Duodenal mucosa (tissue), 2 donors: ENCODE data around the gene PRRT3.
A peak's percentile ranks its signal among the peaks of the same experiment; 100 is the strongest.

ENCODE experiments used
- H3K27ac ChIP-seq: one replicate; pipeline ENCODE4 v1.7.0; 2013; ENCODE audit warnings: low read depth, low read length
- H3K27me3 ChIP-seq, 2 donors: one replicate each; pipeline ENCODE4 v1.7.0; 2013; ENCODE audit warnings: low read length in 2 of 2, control low read depth in 1 of 2; ENCODE audit not compliant: insufficient read depth in 2 of 2, control insufficient read depth in 1 of 2
- H3K36me3 ChIP-seq, 2 donors: one replicate each; pipeline ENCODE4 v1.7.0; 2013; ENCODE audit warnings: low read length in 2 of 2, control low read depth in 1 of 2; ENCODE audit not compliant: insufficient read depth in 2 of 2, control insufficient read depth in 1 of 2
- H3K4me1 ChIP-seq, 2 donors: one replicate each; pipeline ENCODE4 v1.7.0; 2013; ENCODE audit warnings: low read length in 2 of 2, control low read depth in 1 of 2; ENCODE audit not compliant: insufficient read depth in 2 of 2, control insufficient read depth in 1 of 2
- H3K4me3 ChIP-seq, 2 donors: one replicate each; pipeline ENCODE4 v1.7.0; 2013; ENCODE audit warnings: low read length in 2 of 2, low read depth in 1 of 2
- H3K9ac ChIP-seq, 2 donors: one replicate each; pipeline ENCODE4 v1.7.0; 2013; ENCODE audit warnings: low read length in 2 of 2, low read depth in 1 of 2
- H3K9me3 ChIP-seq, 2 donors: one replicate each; pipeline ENCODE4 v1.7.0; 2013; ENCODE audit warnings: low read length in 2 of 2, control low read depth in 1 of 2; ENCODE audit not compliant: control insufficient read depth in 1 of 2

Gene PRRT3

DNA sequence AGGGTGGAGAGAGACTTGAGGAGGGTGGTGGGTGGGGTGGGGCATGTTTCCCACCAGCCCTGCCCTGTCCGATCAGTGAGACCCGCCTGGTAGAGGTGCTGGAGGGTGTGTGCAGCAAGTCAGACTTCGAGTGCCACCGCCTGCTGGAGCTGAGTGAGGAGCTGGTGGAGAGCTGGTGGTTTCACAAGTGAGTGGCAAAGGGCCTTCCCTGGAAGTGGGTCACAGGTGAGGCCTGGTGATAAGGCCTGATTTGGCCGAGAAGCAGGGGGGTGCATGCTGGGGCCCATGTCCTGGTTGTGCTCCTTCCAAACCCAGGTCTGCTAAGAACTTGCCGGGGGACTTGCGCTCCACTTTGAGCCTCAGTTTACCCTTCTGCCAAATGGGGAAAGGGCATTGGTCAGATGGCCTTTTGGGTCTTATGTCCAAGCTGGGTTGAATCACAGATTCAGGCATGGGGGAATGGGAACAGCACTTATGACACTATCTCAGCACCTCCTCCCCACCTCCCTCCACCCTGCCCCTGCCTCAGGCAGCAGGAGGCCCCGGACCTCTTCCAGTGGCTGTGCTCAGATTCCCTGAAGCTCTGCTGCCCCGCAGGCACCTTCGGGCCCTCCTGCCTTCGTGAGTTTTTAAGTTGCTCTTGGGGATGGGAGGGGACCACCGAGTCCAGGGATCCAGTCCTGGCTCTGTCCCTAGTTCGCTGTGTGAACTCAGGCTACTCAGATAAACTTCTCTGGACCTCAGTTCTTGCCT, 14.5 kb downstream of the PRRT3 start:
- Histone ChIP-seq H3K36me3 (peaks cover 3 to 33% of the 10 kb centered on the region in 2 donors), H3K9ac (no peak overlapping the region), H3K27me3 (no peaks in the 10 kb centered on the region), H3K27ac (no peak overlapping the region), H3K4me1 (peaks cover 16 to 19% of the 10 kb centered on the region in 2 donors), H3K9me3 (no peaks in the 10 kb centered on the region), H3K4me3 (no peak overlapping the region)

DNA sequence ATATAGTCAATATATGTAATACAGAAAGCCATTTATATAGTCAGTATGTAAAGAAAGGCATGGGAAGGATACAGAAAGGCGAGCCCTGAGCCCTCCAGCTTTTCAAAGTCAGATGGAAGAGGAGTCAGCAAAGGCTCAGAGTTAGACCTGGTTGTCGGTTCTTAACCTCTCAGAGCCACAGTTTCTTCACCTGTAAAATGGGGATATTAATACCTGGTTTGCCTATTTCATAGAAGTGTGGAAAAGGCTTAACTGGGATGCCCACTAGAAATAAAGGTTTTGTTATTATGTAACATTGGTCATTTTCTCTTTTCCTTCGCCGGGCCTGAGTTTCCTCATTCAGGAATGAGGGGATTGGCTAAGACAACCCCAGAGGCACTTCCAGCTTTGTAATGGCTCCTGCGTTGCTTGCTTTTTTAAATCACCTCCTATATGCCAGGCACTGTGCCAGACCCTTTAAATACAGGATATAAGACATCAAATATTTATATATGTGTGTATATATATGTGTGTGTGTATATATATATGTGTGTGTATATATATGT, 16.2 kb downstream of the PRRT3 start:
- H3K4me3 ChIP-seq: no peak overlapping the region
- H3K9ac ChIP-seq: no peak overlapping the region

DNA sequence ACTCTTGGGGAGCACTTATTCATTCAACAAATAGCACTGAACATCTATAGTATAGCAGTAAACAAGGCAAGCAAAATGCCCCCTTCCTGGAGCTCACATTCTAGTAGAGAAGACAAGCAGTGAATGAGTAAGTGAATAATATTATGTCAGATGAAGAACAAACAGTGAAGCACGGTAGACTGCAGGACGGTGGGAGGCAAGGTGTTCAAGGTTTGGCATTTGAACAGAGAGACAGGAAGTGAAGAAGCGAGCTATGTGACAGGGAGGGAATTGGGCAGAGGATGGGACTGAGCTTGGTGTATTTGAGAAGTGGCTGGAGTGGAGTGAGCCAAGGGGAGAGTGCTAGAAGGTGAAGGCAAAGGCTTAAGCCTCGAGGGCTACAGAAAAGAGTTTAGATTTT, 17.2 kb downstream of the PRRT3 start:
- no peaks in the 10 kb centered on the region for H3K9me3 ChIP-seq
- peak overlapping the region; percentile 88 to 92 for H3K4me3 ChIP-seq
- H3K9ac ChIP-seq: peak overlapping the region; percentile 87
- no peaks in the 10 kb centered on the region for H3K27me3 ChIP-seq
- H3K27ac ChIP-seq: no peak overlapping the region
- peaks cover 16 to 25% of the 10 kb centered on the region in 2 donors for H3K4me1 ChIP-seq
- H3K36me3 ChIP-seq: peaks cover 3 to 25% of the 10 kb centered on the region in 2 donors

More for the DNA sequence above, 16.2 kb downstream of the PRRT3 start:
- no peak overlapping the region for H3K27ac ChIP-seq
- no peaks in the 10 kb centered on the region for H3K27me3 ChIP-seq
- H3K36me3 ChIP-seq: peaks cover 3 to 25% of the 10 kb centered on the region in 2 donors
- H3K9me3 ChIP-seq: no peaks in the 10 kb centered on the region
- H3K4me1 ChIP-seq: peaks cover 16 to 25% of the 10 kb centered on the region in 2 donors

DNA sequence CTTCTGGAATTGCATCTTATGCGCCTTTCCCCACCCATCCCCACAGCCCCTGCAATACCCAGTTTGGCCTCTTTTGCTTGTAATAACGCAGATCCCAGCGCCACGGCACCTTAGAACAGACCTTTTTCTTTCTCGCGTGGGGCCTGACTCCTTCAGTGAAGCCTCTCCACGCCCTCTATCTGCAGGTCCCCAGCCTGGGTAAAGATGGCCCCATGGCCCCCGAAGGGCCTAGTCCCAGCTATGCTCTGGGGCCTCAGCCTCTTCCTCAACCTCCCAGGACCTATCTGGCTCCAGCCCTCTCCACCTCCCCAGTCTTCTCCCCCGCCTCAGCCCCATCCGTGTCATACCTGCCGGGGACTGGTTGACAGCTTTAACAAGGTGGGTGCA, 18.0 kb downstream of the PRRT3 start:
- Histone ChIP-seq H3K9ac (peak overlapping the region; percentile 87), H3K4me1 (peaks cover 16 to 25% of the 10 kb centered on the region in 2 donors), H3K4me3 (peak overlapping the region; percentile 88 to 92), H3K9me3 (no peaks in the 10 kb centered on the region), H3K27ac (peak overlapping the region; percentile 96), H3K27me3 (no peaks in the 10 kb centered on the region), H3K36me3 (peaks cover 3 to 27% of the 10 kb centered on the region in 2 donors)

DNA sequence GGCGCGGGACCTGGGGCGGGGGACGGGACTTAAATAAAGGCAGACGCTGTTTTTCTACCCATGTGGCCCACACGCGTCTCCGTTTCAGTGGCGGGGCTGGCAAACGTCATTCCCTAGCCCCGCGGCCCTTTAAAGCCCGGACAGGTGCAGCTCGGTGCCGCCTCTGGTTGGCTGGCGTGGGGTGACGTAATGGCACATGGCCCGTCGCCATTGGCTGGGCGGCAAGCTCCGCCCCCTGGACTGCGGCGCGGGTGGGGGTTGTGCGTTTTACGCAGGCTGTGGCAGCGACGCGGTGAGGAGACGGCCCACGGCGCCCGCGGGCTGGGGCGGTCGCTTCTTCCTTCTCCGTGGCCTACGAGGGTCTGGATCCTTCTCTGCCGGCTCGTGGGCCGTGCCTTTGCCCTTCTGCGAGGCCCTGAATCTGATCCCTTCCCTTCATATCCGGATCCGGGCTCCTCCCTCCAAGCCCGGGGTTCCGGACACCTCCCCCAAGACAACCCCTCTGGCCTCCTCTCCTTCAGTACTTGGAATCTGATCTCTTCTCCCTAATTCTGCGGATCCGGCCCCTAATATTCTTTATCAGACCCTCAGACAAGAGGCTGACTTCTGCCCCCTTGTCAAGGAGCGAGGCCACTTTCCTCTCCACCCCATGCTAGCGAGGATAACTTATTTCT, 18.5 kb downstream of the PRRT3 start, which contains the start of gene CRELD1:
CRELD1 (plus strand) TSS at position 274 of the 674 bp plus-strand sequence. CDS start 605 bp downstream, outside the sequence.
- Histone ChIP-seq H3K36me3 (peaks cover 3 to 27% of the 10 kb centered on the region in 2 donors), H3K27me3 (no peaks in the 10 kb centered on the region), H3K27ac (peak within 1 kb of the TSS; percentile 96), H3K4me1 (peaks cover 16 to 25% of the 10 kb centered on the region in 2 donors), H3K9me3 (no peaks in the 10 kb centered on the region), H3K9ac (peak within 1 kb of the TSS; percentile 87), H3K4me3 (peak within 1 kb of the TSS; percentile 88 to 92)

DNA sequence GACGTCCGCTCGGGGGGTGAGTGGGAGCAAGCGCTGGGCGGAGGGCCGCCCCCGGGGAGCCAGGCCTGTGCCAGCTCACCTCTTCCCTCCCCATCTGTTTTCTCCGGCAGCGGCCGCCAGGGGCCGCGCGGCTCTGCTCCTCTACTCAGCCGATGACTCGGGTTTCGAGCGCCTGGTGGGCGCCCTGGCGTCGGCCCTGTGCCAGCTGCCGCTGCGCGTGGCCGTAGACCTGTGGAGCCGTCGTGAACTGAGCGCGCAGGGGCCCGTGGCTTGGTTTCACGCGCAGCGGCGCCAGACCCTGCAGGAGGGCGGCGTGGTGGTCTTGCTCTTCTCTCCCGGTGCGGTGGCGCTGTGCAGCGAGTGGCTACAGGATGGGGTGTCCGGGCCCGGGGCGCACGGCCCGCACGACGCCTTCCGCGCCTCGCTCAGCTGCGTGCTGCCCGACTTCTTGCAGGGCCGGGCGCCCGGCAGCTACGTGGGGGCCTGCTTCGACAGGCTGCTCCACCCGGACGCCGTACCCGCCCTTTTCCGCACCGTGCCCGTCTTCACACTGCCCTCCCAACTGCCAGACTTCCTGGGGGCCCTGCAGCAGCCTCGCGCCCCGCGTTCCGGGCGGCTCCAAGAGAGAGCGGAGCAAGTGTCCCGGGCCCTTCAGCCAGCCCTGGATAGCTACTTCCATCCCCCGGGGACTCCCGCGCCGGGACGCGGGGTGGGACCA, 19.2 kb downstream of the PRRT3 start:
- peaks cover 3 to 24% of the 10 kb centered on the region in 2 donors for H3K36me3 ChIP-seq

DNA sequence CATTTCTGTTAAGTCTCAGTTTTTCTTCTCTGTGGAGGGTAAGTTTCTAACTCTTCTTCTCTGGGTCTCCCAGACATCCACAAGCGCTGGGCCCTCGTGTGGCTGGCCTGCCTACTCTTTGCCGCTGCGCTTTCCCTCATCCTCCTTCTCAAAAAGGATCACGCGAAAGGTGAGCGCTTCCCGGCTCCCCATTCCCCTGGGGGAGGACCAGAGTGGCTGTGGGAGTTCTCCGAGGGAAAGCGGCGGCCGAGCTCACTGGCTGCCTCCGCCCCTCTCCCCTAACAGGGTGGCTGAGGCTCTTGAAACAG, 19.7 kb downstream of the PRRT3 start:
- peaks cover 3 to 19% of the 10 kb centered on the region in 2 donors for H3K36me3 ChIP-seq
- no peaks in the 10 kb centered on the region for H3K27me3 ChIP-seq
- H3K9ac ChIP-seq: peak overlapping the region; percentile 68 to 85
- peak overlapping the region; percentile 96 for H3K27ac ChIP-seq
- no peaks in the 10 kb centered on the region for H3K9me3 ChIP-seq
- H3K4me3 ChIP-seq: peak overlapping the region; percentile 88 to 92
- peaks cover 16 to 25% of the 10 kb centered on the region in 2 donors for H3K4me1 ChIP-seq

More for the DNA sequence above, 19.2 kb downstream of the PRRT3 start:
- peak overlapping the region; percentile 88 to 92 for H3K4me3 ChIP-seq
- H3K27me3 ChIP-seq: no peaks in the 10 kb centered on the region
- peak overlapping the region; percentile 96 for H3K27ac ChIP-seq
- peaks cover 16 to 25% of the 10 kb centered on the region in 2 donors for H3K4me1 ChIP-seq
- H3K9me3 ChIP-seq: no peaks in the 10 kb centered on the region
- peak overlapping the region; percentile 68 to 85 for H3K9ac ChIP-seq

DNA sequence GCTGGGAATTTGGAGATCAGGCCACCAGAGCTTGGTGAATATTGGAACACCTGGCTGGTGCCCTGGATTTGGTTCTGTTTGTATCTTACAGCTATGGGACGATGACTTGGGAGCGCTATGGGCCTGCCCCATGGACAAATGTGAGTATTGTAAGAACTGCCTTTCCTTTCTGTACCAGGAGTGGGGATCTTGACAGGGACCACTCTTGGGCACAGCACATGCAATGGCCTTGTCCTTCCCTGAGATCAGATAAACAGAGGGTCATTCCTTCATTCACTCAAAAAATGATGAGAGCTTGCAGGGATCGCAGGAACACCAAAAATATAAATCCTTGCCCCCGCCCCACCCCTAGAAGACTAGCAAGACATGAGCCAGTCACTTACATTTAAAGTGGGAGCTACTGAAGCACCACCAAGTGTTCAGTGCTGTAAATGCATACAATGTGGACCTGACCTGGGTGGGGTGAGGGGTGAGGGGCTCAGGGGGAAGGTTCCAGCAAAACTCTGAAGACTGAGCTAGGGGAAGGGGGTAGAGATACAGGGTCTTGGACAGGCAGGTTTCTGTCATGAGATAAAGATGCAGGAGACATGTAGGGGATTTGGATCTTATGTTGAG, 21.3 kb downstream of the PRRT3 start:
- Histone ChIP-seq H3K27ac (no peak overlapping the region), H3K9me3 (no peaks in the 10 kb centered on the region), H3K36me3 (peaks cover 0 to 9% of the 10 kb centered on the region in 2 donors), H3K27me3 (no peaks in the 10 kb centered on the region), H3K9ac (no peak overlapping the region), H3K4me3 (no peak overlapping the region), H3K4me1 (peaks cover 16 to 24% of the 10 kb centered on the region in 2 donors)

DNA sequence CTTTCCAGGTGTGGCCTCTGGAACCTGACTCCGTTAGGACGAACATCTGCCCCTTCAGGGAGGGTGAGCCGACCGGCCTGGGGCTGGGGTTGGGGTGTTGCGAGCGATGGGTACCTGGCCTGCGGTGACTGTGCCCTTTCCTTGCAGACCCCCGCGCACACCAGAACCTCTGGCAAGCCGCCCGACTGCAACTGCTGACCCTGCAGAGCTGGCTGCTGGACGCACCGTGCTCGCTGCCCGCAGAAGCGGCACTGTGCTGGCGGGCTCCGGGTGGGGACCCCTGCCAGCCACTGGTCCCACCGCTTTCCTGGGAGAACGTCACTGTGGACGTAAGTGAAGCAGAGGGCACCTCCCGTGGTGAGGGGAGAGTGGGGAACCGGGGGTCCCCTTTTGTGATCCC, 24.1 kb downstream of the PRRT3 start:
- H3K27me3 ChIP-seq: no peaks in the 10 kb centered on the region
- no peaks in the 10 kb centered on the region for H3K9me3 ChIP-seq
- peaks cover 3 to 18% of the 10 kb centered on the region in 2 donors for H3K36me3 ChIP-seq

More for the DNA sequence above, 24.1 kb downstream of the PRRT3 start:
- no peak overlapping the region for H3K27ac ChIP-seq
- peaks cover 0 to 5% of the 10 kb centered on the region in 2 donors for H3K4me1 ChIP-seq
- no peak overlapping the region for H3K9ac ChIP-seq
- H3K4me3 ChIP-seq: no peak overlapping the region
